Measurements from ENCODE around the gene PLIN5.

DNA sequence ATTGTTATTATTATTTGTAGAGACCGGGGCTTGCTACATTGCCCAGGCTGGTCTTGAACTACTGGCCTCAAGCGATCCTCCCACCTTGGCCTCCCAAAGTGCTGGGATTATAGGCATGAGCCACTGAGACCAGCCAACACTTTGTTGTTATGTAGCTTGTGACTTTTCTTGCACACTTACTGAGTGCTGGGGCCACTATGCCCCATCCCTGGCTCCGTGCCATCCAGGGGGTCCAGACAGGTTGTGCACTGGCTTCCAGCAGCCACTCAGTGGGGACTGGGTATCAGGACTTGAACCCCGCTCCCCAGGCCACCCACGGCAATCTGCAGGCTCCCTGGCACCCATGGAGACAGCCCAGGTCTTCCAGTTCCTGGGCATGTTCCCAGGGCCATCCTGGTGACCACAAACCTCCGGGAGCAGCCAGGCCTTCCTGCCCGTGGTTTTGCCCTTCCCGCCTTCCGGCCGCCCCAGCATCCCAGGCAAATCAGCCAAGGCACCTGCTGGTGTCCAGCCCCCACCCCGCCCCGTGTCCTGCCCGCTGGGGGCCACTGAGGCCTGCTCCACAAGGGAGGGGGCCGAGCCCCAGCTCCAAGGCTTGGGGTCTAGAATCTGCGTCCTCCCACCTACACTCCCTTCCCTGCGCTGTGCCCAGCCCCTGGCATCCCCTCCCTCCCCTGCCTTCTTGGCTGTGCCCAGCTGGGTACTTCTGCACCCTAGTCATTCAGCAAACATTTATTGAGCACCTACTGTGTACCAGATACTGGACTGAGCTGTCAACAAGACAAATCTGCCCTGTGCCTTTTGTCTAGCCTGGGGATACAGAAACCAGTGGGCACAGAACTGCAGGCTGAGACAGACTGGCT is 48.2 kb upstream of the PLIN5 start:
- no peak for TF ChIP-seq POLR2A (IDR thresholded peaks at IDR 0.05)
- TF ChIP-seq CTCF (IDR thresholded peaks at IDR 0.05 in 8 of 11, conservative IDR thresholded peaks at IDR 0.05 in 3 of 11), result no peak
